ENCODE measurements around the gene SLC1A1.

SLC1A1 gene

GRCh38 chr9:4491626-4491975 lies 1.3 kb downstream of the SLC1A1 start:
- Histone ChIP-seq H3K9me3 (replicated peaks; ENCODE audit: low read length) (no peaks in the 10 kb centered on the region), H3K27me3 (ENCODE audit: control insufficient read depth, insufficient read depth, low read length) (peaks cover under 1% of the 10 kb centered on the region), H3K4me2 (ENCODE audit: low read length) (peak overlapping the region; percentile 93), H3K36me3 (ENCODE audit: insufficient read depth, low read length) (no peaks in the 10 kb centered on the region), H3K4me1 (ENCODE audit: control insufficient read depth, insufficient read depth, low read length) (peaks cover 26% of the 10 kb centered on the region), H3K9ac (ENCODE audit: low read depth, low read length) (peak overlapping the region; percentile 71), H3K4me3 (ENCODE audit: low read length) (peak overlapping the region; percentile 87)

GRCh38 chr9:4494332-4494731 lies 4.1 kb downstream of the SLC1A1 start:
- no peak overlapping the region for H3K4me3 ChIP-seq (ENCODE audit: low read length)
- H3K27me3 ChIP-seq (ENCODE audit: control insufficient read depth, insufficient read depth, low read length), result no peaks in the 10 kb centered on the region
- peak overlapping the region; percentile 31 for H3K4me2 ChIP-seq (ENCODE audit: low read length)
- no peaks in the 10 kb centered on the region for H3K36me3 ChIP-seq (ENCODE audit: insufficient read depth, low read length)
- peak overlapping the region; percentile 9 for H3K9ac ChIP-seq (ENCODE audit: low read depth, low read length)
- peaks cover 37% of the 10 kb centered on the region for H3K4me1 ChIP-seq (ENCODE audit: control insufficient read depth, insufficient read depth, low read length)
- H3K9me3 ChIP-seq (replicated peaks; ENCODE audit: low read length), result no peaks in the 10 kb centered on the region

GRCh38 chr9:4494806-4495205 lies 4.5 kb downstream of the SLC1A1 start:
- H3K4me2 ChIP-seq (ENCODE audit: low read length), result no peak overlapping the region
- H3K4me1 ChIP-seq (ENCODE audit: control insufficient read depth, insufficient read depth, low read length), result peaks cover 37% of the 10 kb centered on the region
- no peaks in the 10 kb centered on the region for H3K9me3 ChIP-seq (replicated peaks; ENCODE audit: low read length)
- H3K36me3 ChIP-seq (ENCODE audit: insufficient read depth, low read length), result no peaks in the 10 kb centered on the region
- H3K4me3 ChIP-seq (ENCODE audit: low read length), result no peak overlapping the region
- no peaks in the 10 kb centered on the region for H3K27me3 ChIP-seq (ENCODE audit: control insufficient read depth, insufficient read depth, low read length)
- H3K9ac ChIP-seq (ENCODE audit: low read depth, low read length), result no peak overlapping the region

GRCh38 chr9:4495537-4495936 lies 5.3 kb downstream of the SLC1A1 start:
- no peaks in the 10 kb centered on the region for H3K27me3 ChIP-seq (ENCODE audit: control insufficient read depth, insufficient read depth, low read length)
- H3K4me2 ChIP-seq (ENCODE audit: low read length), result no peak overlapping the region
- no peaks in the 10 kb centered on the region for H3K9me3 ChIP-seq (replicated peaks; ENCODE audit: low read length)
- H3K4me3 ChIP-seq (ENCODE audit: low read length), result no peak overlapping the region
- peaks cover 37% of the 10 kb centered on the region for H3K4me1 ChIP-seq (ENCODE audit: control insufficient read depth, insufficient read depth, low read length)
- no peak overlapping the region for H3K9ac ChIP-seq (ENCODE audit: low read depth, low read length)
- no peaks in the 10 kb centered on the region for H3K36me3 ChIP-seq (ENCODE audit: insufficient read depth, low read length)

- no peaks in the 10 kb centered on the region for H3K9me3 ChIP-seq (replicated peaks; ENCODE audit: low read length)
- peaks cover 30% of the 10 kb centered on the region for H3K4me1 ChIP-seq (ENCODE audit: control insufficient read depth, insufficient read depth, low read length)
- H3K9ac ChIP-seq (ENCODE audit: low read depth, low read length), result no peak overlapping the region
- no peak overlapping the region for H3K4me3 ChIP-seq (ENCODE audit: low read length)
- H3K4me2 ChIP-seq (ENCODE audit: low read length), result no peak overlapping the region
- no peaks in the 10 kb centered on the region for H3K27me3 ChIP-seq (ENCODE audit: control insufficient read depth, insufficient read depth, low read length)
- no peaks in the 10 kb centered on the region for H3K36me3 ChIP-seq (ENCODE audit: insufficient read depth, low read length)
Observed at GRCh38 chr9:4496497-4496896, 6.2 kb downstream of the SLC1A1 start.

- no peaks in the 10 kb centered on the region for H3K9me3 ChIP-seq (replicated peaks; ENCODE audit: low read length)
- no peak overlapping the region for H3K4me2 ChIP-seq (ENCODE audit: low read length)
- H3K36me3 ChIP-seq (ENCODE audit: insufficient read depth, low read length), result no peaks in the 10 kb centered on the region
- no peak overlapping the region for H3K9ac ChIP-seq (ENCODE audit: low read depth, low read length)
- H3K27me3 ChIP-seq (ENCODE audit: control insufficient read depth, insufficient read depth, low read length), result no peaks in the 10 kb centered on the region
- H3K4me1 ChIP-seq (ENCODE audit: control insufficient read depth, insufficient read depth, low read length), result peaks cover 28% of the 10 kb centered on the region
- no peak overlapping the region for H3K4me3 ChIP-seq (ENCODE audit: low read length)
Observed at GRCh38 chr9:4497395-4497794, 7.1 kb downstream of the SLC1A1 start.

GRCh38 chr9:4497855-4498254 lies 7.6 kb downstream of the SLC1A1 start:
- Histone ChIP-seq H3K9ac (ENCODE audit: low read depth, low read length) (no peak overlapping the region), H3K4me3 (ENCODE audit: low read length) (no peak overlapping the region), H3K36me3 (ENCODE audit: insufficient read depth, low read length) (no peaks in the 10 kb centered on the region), H3K4me1 (ENCODE audit: control insufficient read depth, insufficient read depth, low read length) (peaks cover 28% of the 10 kb centered on the region), H3K27me3 (ENCODE audit: control insufficient read depth, insufficient read depth, low read length) (no peaks in the 10 kb centered on the region), H3K4me2 (ENCODE audit: low read length) (no peak overlapping the region), H3K9me3 (replicated peaks; ENCODE audit: low read length) (no peaks in the 10 kb centered on the region)

GRCh38 chr9:4499917-4500316 lies 9.6 kb downstream of the SLC1A1 start:
- Histone ChIP-seq H3K9ac (ENCODE audit: low read depth, low read length) (no peak overlapping the region), H3K36me3 (ENCODE audit: insufficient read depth, low read length) (no peaks in the 10 kb centered on the region), H3K4me3 (ENCODE audit: low read length) (no peak overlapping the region), H3K4me2 (ENCODE audit: low read length) (no peak overlapping the region), H3K9me3 (replicated peaks; ENCODE audit: low read length) (no peaks in the 10 kb centered on the region), H3K4me1 (ENCODE audit: control insufficient read depth, insufficient read depth, low read length) (peaks cover 16% of the 10 kb centered on the region), H3K27me3 (ENCODE audit: control insufficient read depth, insufficient read depth, low read length) (no peaks in the 10 kb centered on the region)

- no peaks in the 10 kb centered on the region for H3K36me3 ChIP-seq (ENCODE audit: insufficient read depth, low read length)
- no peak overlapping the region for H3K4me3 ChIP-seq (ENCODE audit: low read length)
- no peaks in the 10 kb centered on the region for H3K27me3 ChIP-seq (ENCODE audit: control insufficient read depth, insufficient read depth, low read length)
- H3K9ac ChIP-seq (ENCODE audit: low read depth, low read length), result no peak overlapping the region
- peaks cover 11% of the 10 kb centered on the region for H3K4me1 ChIP-seq (ENCODE audit: control insufficient read depth, insufficient read depth, low read length)
- no peaks in the 10 kb centered on the region for H3K9me3 ChIP-seq (replicated peaks; ENCODE audit: low read length)
- H3K4me2 ChIP-seq (ENCODE audit: low read length), result no peak overlapping the region
Observed at GRCh38 chr9:4501147-4501507, 10.9 kb downstream of the SLC1A1 start.

GRCh38 chr9:4502444-4502843 lies 12.2 kb downstream of the SLC1A1 start:
- Histone ChIP-seq H3K9me3 (replicated peaks; ENCODE audit: low read length) (no peaks in the 10 kb centered on the region), H3K4me3 (ENCODE audit: low read length) (no peak overlapping the region), H3K27me3 (ENCODE audit: control insufficient read depth, insufficient read depth, low read length) (no peaks in the 10 kb centered on the region), H3K4me1 (ENCODE audit: control insufficient read depth, insufficient read depth, low read length) (peaks cover 8% of the 10 kb centered on the region), H3K4me2 (ENCODE audit: low read length) (no peak overlapping the region), H3K9ac (ENCODE audit: low read depth, low read length) (no peak overlapping the region), H3K36me3 (ENCODE audit: insufficient read depth, low read length) (no peaks in the 10 kb centered on the region)

GRCh38 chr9:4503103-4503502 lies 12.8 kb downstream of the SLC1A1 start:
- no peak overlapping the region for H3K4me3 ChIP-seq (ENCODE audit: low read length)
- H3K36me3 ChIP-seq (ENCODE audit: insufficient read depth, low read length), result no peaks in the 10 kb centered on the region

GRCh38 chr9:4504250-4504649 lies 14.0 kb downstream of the SLC1A1 start:
- Histone ChIP-seq H3K9ac (ENCODE audit: low read depth, low read length) (no peak overlapping the region), H3K4me2 (ENCODE audit: low read length) (no peak overlapping the region), H3K4me3 (ENCODE audit: low read length) (no peak overlapping the region), H3K36me3 (ENCODE audit: insufficient read depth, low read length) (no peaks in the 10 kb centered on the region), H3K27me3 (ENCODE audit: control insufficient read depth, insufficient read depth, low read length) (no peaks in the 10 kb centered on the region), H3K4me1 (ENCODE audit: control insufficient read depth, insufficient read depth, low read length) (peaks cover 14% of the 10 kb centered on the region), H3K9me3 (replicated peaks; ENCODE audit: low read length) (no peaks in the 10 kb centered on the region)

More at GRCh38 chr9:4503103-4503502, 12.8 kb downstream of the SLC1A1 start:
- Histone ChIP-seq H3K4me1 (ENCODE audit: control insufficient read depth, insufficient read depth, low read length) (peaks cover 6% of the 10 kb centered on the region), H3K9ac (ENCODE audit: low read depth, low read length) (no peak overlapping the region), H3K9me3 (replicated peaks; ENCODE audit: low read length) (no peaks in the 10 kb centered on the region), H3K27me3 (ENCODE audit: control insufficient read depth, insufficient read depth, low read length) (no peaks in the 10 kb centered on the region), H3K4me2 (ENCODE audit: low read length) (no peak overlapping the region)
